Neural progenitor cell (in vitro differentiated cells): ENCODE measurements around the gene RER1. TPM values are rescaled to one million over a fixed set of nuclear protein-coding genes. Genes with fewer than 3 reads are reported as not detected.

Experiments used
- DNase-seq: peaks from one replicate; pipeline ENCODE4 v3.0.0-alpha.2; 2016; ENCODE audit warnings: low spot score
- H2AFZ ChIP-seq: fragments of 200-600 bp; sonication (generic); replicated peaks from 2 replicates; pipeline ENCODE4 v1.6.1; 2016; ENCODE audit warnings: antibody characterized with exemption
- H3F3A ChIP-seq: fragments of 200-600 bp; sonication (generic); 2 replicates; pipeline ENCODE4 v1.6.1; 2016; ENCODE audit warnings: antibody characterized with exemption, low read depth
- H3K27ac ChIP-seq: fragments of 200-600 bp; sonication (generic); 2 replicates; pipeline ENCODE4 v1.5.1; 2016; ENCODE audit warnings: mild to moderate bottlenecking
- H3K27me3 ChIP-seq: fragments of 200-600 bp; sonication (generic); 2 replicates; pipeline ENCODE4 v1.6.1; 2016; ENCODE audit warnings: mild to moderate bottlenecking, moderate library complexity
- H3K36me3 ChIP-seq: fragments of 200-600 bp; sonication (generic); 2 replicates; pipeline ENCODE4 v1.5.1; 2016
- H3K4me1 ChIP-seq: fragments of 200-600 bp; sonication (generic); 2 replicates; pipeline ENCODE4 v1.6.1; 2016; ENCODE audit warnings: mixed run types
- H3K4me2 ChIP-seq: fragments of 200-600 bp; sonication (generic); 2 replicates; pipeline ENCODE4 v1.6.1; 2016
- H3K4me3 ChIP-seq: fragments of 200-600 bp; sonication (generic); 2 replicates; pipeline ENCODE4 v1.5.1; 2016
- H3K79me2 ChIP-seq: fragments of 200-600 bp; sonication (generic); 2 replicates; pipeline ENCODE4 v1.6.1; 2016; ENCODE audit warnings: low read depth
- H3K9ac ChIP-seq: fragments of 200-600 bp; sonication (generic); 2 replicates; pipeline ENCODE4 v1.6.1; 2016
- H3K9me3 ChIP-seq: fragments of 200-600 bp; sonication (generic); 2 replicates; pipeline ENCODE4 v1.5.1; 2016; ENCODE audit warnings: low read depth
- H4K20me1 ChIP-seq: fragments of 200-600 bp; sonication (generic); 2 replicates; pipeline ENCODE4 v1.6.1; 2016; ENCODE audit warnings: low read depth
- H3K27ac Mint-ChIP-seq: 3 replicates; pipeline ENCODE4 v1.8.0; 2021; ENCODE audit warnings: mixed read lengths
- H3K27me3 Mint-ChIP-seq: 2 replicates; pipeline ENCODE4 v1.8.0; 2022; ENCODE audit warnings: low read depth, mild to moderate bottlenecking, inconsistent platforms, moderate library complexity, mixed read lengths; ENCODE audit not compliant: insufficient read depth
- H3K36me3 Mint-ChIP-seq: 3 replicates; pipeline ENCODE4 v1.8.0; 2021; ENCODE audit warnings: mixed read lengths
- H3K4me1 Mint-ChIP-seq: 3 replicates; pipeline ENCODE4 v1.8.0; 2021; ENCODE audit warnings: mixed read lengths
- H3K4me3 Mint-ChIP-seq: 3 replicates; pipeline ENCODE4 v1.8.0; 2021; ENCODE audit warnings: mild to moderate bottlenecking, moderate library complexity, mixed read lengths
- H3K9me3 Mint-ChIP-seq: 3 replicates; pipeline ENCODE4 v1.8.0; 2020; ENCODE audit warnings: mixed read lengths
- EZH2 ChIP-seq: fragments of 200-600 bp; sonication (generic); IDR thresholded peaks from 2 replicates; pipeline ENCODE4 v1.6.1; 2017; ENCODE audit warnings: antibody characterized with exemption, mild to moderate bottlenecking, moderate library complexity
- EZH2phosphoT487 ChIP-seq: fragments of 200-600 bp; sonication (generic); IDR thresholded peaks from 2 replicates; pipeline ENCODE4 v1.6.1; 2017; ENCODE audit warnings: antibody characterized with exemption
- total RNA-seq: library from RNA; depleted of rRNA; stranded (reverse); fragments of >200 nt; gene quantifications from 2 replicates; pipeline ENCODE4 v1.2.3, GENCODE V29; 2015; ENCODE audit warnings: low replicate concordance
- TF ChIP-seq, protein P1 (sequence below): fragments of 200-600 bp; sonication (generic); IDR thresholded peaks from 2 replicates; pipeline ENCODE4 v1.5.1; 2017; ENCODE audit warnings: antibody characterized with exemption, mild to moderate bottlenecking

The RER1 gene
- total RNA-seq, 1 donor from 2014 or later, result 39.1 TPM

DNA sequence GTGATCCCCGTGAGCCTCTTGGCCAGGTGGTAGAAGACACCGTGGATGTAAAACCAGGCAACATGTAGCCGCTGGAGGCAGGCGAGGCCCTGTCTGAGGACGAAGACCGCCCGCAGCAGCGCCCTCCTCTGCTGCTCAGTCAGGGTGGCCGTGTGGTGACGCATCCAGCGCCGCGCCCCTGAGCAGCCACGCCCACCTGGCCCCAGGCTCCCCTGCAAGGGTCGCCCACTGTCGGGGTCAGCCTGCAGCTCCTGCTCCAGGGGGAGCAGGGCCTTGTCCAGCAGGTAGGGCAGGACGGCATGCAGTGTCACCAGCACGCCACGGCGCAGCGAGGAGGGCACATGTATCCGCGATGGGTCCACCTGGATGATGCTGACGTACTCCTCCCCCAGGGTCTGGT is 16.8 kb downstream of the RER1 start:
- no peaks in the 10 kb centered on the region for H3K36me3 ChIP-seq
- no peaks in the 10 kb centered on the region for H3K9me3 Mint-ChIP-seq
- H3K4me1 ChIP-seq, result peaks cover 7% of the 10 kb centered on the region
- TF ChIP-seq EZH2, result no peak
- TF ChIP-seq, protein P1, sequence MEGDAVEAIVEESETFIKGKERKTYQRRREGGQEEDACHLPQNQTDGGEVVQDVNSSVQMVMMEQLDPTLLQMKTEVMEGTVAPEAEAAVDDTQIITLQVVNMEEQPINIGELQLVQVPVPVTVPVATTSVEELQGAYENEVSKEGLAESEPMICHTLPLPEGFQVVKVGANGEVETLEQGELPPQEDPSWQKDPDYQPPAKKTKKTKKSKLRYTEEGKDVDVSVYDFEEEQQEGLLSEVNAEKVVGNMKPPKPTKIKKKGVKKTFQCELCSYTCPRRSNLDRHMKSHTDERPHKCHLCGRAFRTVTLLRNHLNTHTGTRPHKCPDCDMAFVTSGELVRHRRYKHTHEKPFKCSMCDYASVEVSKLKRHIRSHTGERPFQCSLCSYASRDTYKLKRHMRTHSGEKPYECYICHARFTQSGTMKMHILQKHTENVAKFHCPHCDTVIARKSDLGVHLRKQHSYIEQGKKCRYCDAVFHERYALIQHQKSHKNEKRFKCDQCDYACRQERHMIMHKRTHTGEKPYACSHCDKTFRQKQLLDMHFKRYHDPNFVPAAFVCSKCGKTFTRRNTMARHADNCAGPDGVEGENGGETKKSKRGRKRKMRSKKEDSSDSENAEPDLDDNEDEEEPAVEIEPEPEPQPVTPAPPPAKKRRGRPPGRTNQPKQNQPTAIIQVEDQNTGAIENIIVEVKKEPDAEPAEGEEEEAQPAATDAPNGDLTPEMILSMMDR, result no peak
- no peak for TF ChIP-seq EZH2phosphoT487
- H3K4me2 ChIP-seq, result no peak overlapping the region
- H3K9ac ChIP-seq, result no peak overlapping the region
- peaks cover 12% of the 10 kb centered on the region for H3F3A ChIP-seq
- H3K36me3 Mint-ChIP-seq, result peaks cover 8% of the 10 kb centered on the region
- no peaks in the 10 kb centered on the region for H3K27me3 ChIP-seq
- peaks cover 4% of the 10 kb centered on the region for H3K4me1 Mint-ChIP-seq
- no peak overlapping the region for H3K27ac ChIP-seq
- no peak overlapping the region for H2AFZ ChIP-seq
- no peak overlapping the region for H3K4me3 Mint-ChIP-seq
- no peaks in the 10 kb centered on the region for H3K9me3 ChIP-seq
- H3K4me3 ChIP-seq, result no peak overlapping the region
- peaks cover 16% of the 10 kb centered on the region for H3K79me2 ChIP-seq
- peaks cover 6% of the 10 kb centered on the region for H4K20me1 ChIP-seq
- no peak for DNase-seq
- no peak overlapping the region for H3K27ac Mint-ChIP-seq
- peaks cover 6% of the 10 kb centered on the region for H3K27me3 Mint-ChIP-seq

DNA sequence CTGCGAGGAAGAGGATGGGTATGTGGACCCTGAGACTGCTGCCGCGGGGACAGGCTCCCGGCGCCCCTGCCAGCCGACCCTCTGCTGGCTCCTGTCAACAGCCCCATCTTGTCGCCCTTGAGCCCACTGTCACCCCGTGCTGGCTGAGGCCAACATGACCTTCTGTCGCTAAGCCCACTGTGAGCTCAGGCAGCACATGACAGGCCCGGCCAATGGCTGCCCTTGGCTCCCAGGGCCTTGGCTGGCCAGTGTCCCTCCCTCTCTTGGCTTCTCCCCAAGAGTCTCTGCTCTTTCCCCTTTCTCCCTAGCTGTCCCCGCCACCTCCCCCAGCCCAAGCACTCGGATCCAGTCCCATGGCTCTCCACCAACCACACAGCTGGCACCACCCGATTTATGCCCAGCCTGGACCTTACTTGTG is 17.2 kb downstream of the RER1 start:
- peaks cover 6% of the 10 kb centered on the region for H3K27me3 Mint-ChIP-seq
- H3K9ac ChIP-seq, result no peak overlapping the region
- no peak overlapping the region for H3K4me2 ChIP-seq
- H3K36me3 Mint-ChIP-seq, result peaks cover 8% of the 10 kb centered on the region
- no peak overlapping the region for H3K27ac ChIP-seq
- no peaks in the 10 kb centered on the region for H3K9me3 Mint-ChIP-seq
- no peak overlapping the region for H2AFZ ChIP-seq
- H3K9me3 ChIP-seq, result no peaks in the 10 kb centered on the region
- no peak for DNase-seq
- peaks cover 12% of the 10 kb centered on the region for H3F3A ChIP-seq
- H3K4me3 ChIP-seq, result no peak overlapping the region
- peaks cover 5% of the 10 kb centered on the region for H3K4me1 Mint-ChIP-seq
- H3K4me3 Mint-ChIP-seq, result peak overlapping the region; percentile 55
- no peaks in the 10 kb centered on the region for H3K27me3 ChIP-seq
- peaks cover 11% of the 10 kb centered on the region for H3K4me1 ChIP-seq
- H4K20me1 ChIP-seq, result peaks cover 6% of the 10 kb centered on the region
- TF ChIP-seq, protein P1, result no peak
- TF ChIP-seq EZH2 (no peak), EZH2phosphoT487 (no peak)
- no peaks in the 10 kb centered on the region for H3K36me3 ChIP-seq
- peaks cover 16% of the 10 kb centered on the region for H3K79me2 ChIP-seq
- peak overlapping the region; percentile 57 for H3K27ac Mint-ChIP-seq

DNA sequence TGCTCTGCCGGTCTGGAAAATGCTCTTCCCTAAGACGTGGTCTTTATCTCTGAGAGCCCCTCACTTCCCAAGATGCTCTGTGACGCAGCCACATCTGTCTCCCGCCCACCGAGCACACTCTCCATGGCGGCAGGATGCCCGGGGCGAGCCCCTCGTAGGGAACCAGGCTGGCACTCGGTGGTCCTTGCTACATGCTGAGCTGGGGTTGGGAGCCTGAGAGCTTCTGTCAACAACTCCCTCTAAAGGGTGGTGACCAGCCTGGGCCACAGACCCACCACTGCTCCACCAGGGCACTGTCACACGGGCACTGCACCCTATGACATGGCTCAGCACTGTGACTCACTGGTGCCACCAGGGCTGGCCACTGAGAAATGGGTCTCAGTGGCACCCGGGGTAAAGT is 18.1 kb downstream of the RER1 start:
- no peak overlapping the region for H3K27ac Mint-ChIP-seq
- Histone ChIP-seq H3K27me3 (no peaks in the 10 kb centered on the region), H3K4me2 (no peak overlapping the region), H4K20me1 (peaks cover 6% of the 10 kb centered on the region), H2AFZ (no peak overlapping the region), H3K79me2 (peaks cover 16% of the 10 kb centered on the region), H3K9ac (no peak overlapping the region), H3F3A (peaks cover 8% of the 10 kb centered on the region), H3K36me3 (no peaks in the 10 kb centered on the region), H3K4me3 (no peak overlapping the region), H3K4me1 (peaks cover 18% of the 10 kb centered on the region), H3K27ac (no peak overlapping the region), H3K9me3 (no peaks in the 10 kb centered on the region)
- H3K4me3 Mint-ChIP-seq, result no peak overlapping the region
- TF ChIP-seq EZH2 (no peak), EZH2phosphoT487 (no peak)
- TF ChIP-seq, protein P1, result no peak
- peaks cover 8% of the 10 kb centered on the region for H3K36me3 Mint-ChIP-seq
- H3K9me3 Mint-ChIP-seq, result no peaks in the 10 kb centered on the region
- DNase-seq, result no peak
- H3K4me1 Mint-ChIP-seq, result peaks cover 13% of the 10 kb centered on the region
- H3K27me3 Mint-ChIP-seq, result peaks cover 8% of the 10 kb centered on the region
